Fibroblast of lung (primary cell): ENCODE results near the gene DMBX1. TPM values are rescaled to one million over a fixed set of nuclear protein-coding genes. Genes with fewer than 3 reads are reported as not detected.

Source experiments
- DNase-seq, 2 donors: peaks; one replicate each; pipeline versions ENCODE4 v3.0.0 to v3.0.0-alpha.2; 2010; ENCODE audit warnings: low read depth in 2 of 2
- H2AFZ ChIP-seq: 2 replicates; pipeline ENCODE4 v1.5.1; 2012; ENCODE audit warnings: low read length, control low read depth, inconsistent platforms
- H3K27ac ChIP-seq: 2 replicates; pipeline ENCODE4 v1.5.1; 2011; ENCODE audit warnings: low read length, control low read depth; ENCODE audit not compliant: insufficient read depth
- H3K27me3 ChIP-seq: 2 replicates; pipeline ENCODE4 v1.5.1; 2011; ENCODE audit warnings: mild to moderate bottlenecking, low read length; ENCODE audit not compliant: control insufficient read depth, insufficient read depth
- H3K36me3 ChIP-seq: 2 replicates; pipeline ENCODE4 v1.5.1; 2011; ENCODE audit warnings: low read length; ENCODE audit not compliant: control insufficient read depth, insufficient read depth
- H3K4me1 ChIP-seq: 2 replicates; pipeline ENCODE4 v1.5.1; 2011; ENCODE audit warnings: low read length; ENCODE audit not compliant: control insufficient read depth, insufficient read depth; ENCODE audit errors: extremely low read depth
- H3K4me2 ChIP-seq: 2 replicates; pipeline ENCODE4 v1.5.1; 2011; ENCODE audit warnings: low read length, control low read depth; ENCODE audit not compliant: insufficient read depth; ENCODE audit errors: extremely low read depth
- H3K4me3 ChIP-seq, 4 experiments: fragments of 200-600 bp in 1 of 4; sonication (generic) in 1 of 4; replicated peaks in 1 of 4; 2 replicates each; pipeline ENCODE4 v1.5.1; 2011 to 2016; ENCODE audit warnings: low read length in 4 of 4, low read depth in 3 of 4, mild to moderate bottlenecking in 3 of 4, control low read depth in 2 of 4, inconsistent platforms in 1 of 4, mixed read lengths in 1 of 4; ENCODE audit not compliant: insufficient read depth in 1 of 4; ENCODE audit errors: control extremely low read depth in 1 of 4
- H3K79me2 ChIP-seq: 2 replicates; pipeline ENCODE4 v1.5.1; 2012; ENCODE audit warnings: mild to moderate bottlenecking, low read length, inconsistent platforms; ENCODE audit not compliant: control insufficient read depth, insufficient read depth
- H3K9ac ChIP-seq: 2 replicates; pipeline ENCODE4 v1.5.1; 2011; ENCODE audit warnings: mild to moderate bottlenecking, low read length, control low read depth; ENCODE audit not compliant: insufficient read depth
- H3K9me3 ChIP-seq: 2 replicates; pipeline ENCODE4 v1.5.1; 2012; ENCODE audit warnings: low read depth, low read length; ENCODE audit not compliant: control insufficient read depth, insufficient read depth
- H4K20me1 ChIP-seq: 2 replicates; pipeline ENCODE4 v1.5.1; 2011; ENCODE audit warnings: low read length; ENCODE audit not compliant: control insufficient read depth, insufficient read depth; ENCODE audit errors: extremely low read depth
- EZH2 ChIP-seq: IDR thresholded peaks from 2 replicates; pipeline ENCODE4 v1.5.1; 2012; ENCODE audit warnings: low read length, control low read depth, mild to moderate bottlenecking; ENCODE audit errors: missing control alignments
- polyA minus RNA-seq: library from RNA; depleted of rRNA, polyadenylated mRNA; stranded (reverse); fragments of >200 nt; gene quantifications from 2 replicates; pipeline ENCODE4 v1.2.3, GENCODE V29; 2011; ENCODE audit warnings: low replicate concordance
- polyA plus RNA-seq, 2 donors: library from polyadenylated mRNA; depleted of rRNA in 1 of 2; stranded (reverse) in 1 of 2; unstranded in 1 of 2; fragments of >200 nt; gene quantifications; 2 replicates each; pipeline ENCODE4 v1.2.1, GENCODE V29; 2011 to 2012; ENCODE audit warnings: missing spikeins in 1 of 2
- total RNA-seq: library from RNA; depleted of rRNA; stranded (reverse); fragments of >200 nt; gene quantifications from 2 replicates; pipeline ENCODE4 v1.2.1, GENCODE V29; 2014
- TF ChIP-seq, protein P1 (sequence below), 2 donors: IDR thresholded peaks in 1 of 2; conservative IDR thresholded peaks in 1 of 2; 1 replicate in 1 of 2; 2 replicates in 1 of 2; pipeline ENCODE4 v1.5.1; 2011 to 2012; ENCODE audit warnings: low read length in 2 of 2, control low read depth in 1 of 2, inconsistent platforms in 1 of 2, low read depth in 1 of 2, mild to moderate bottlenecking in 1 of 2

The DMBX1 gene
- total RNA-seq (not detected in 2 replicates), polyA plus RNA-seq (not detected in 2 replicates), polyA minus RNA-seq (not detected in 2 replicates)
- not detected in 2 replicates for polyA plus RNA-seq (2012)

DNA sequence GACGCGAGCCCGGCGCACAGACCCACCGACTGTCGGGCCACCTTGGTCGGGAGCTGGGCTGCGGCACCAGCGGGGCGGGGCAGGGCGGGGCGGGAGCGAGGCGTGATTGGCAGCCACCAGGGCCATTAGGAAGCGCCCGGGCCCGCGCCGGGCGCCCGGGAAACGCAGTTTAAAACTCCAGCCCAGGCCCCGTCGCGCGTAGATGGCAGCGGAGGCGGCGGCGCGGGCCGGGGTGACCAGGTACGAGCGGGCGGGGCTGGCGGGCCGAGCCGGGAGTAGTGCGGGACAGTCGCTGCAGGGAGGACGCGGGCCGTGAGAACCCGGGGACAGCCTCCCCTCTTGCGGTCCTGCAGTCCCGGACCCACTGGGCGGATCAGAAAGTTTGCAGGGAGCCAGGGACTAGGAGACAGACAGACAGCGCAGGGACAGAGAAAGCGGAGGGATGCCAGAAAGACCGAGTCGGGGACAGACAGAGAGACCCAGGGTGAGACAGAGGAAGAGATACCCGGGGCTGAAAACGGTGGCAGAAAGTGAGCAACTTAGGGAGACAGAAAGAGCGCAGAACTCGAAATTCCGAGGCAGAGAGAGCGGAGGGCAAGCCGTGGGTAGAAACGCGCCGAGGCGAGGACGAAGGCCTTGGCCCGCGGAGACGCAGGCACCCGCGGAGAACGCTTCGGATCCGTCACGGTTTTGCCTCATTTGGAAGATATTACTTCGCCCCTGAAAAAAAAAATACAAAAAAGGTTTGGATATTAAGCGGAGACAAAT, at the start of gene DMBX1:
Gene DMBX1, plus strand, starts transcription at position 199 of the 768 bp plus-strand sequence. CDS start 17,175 bp downstream, outside the sequence.
- H3K4me1 ChIP-seq: no peaks in the 10 kb centered on the region
- peaks cover 70% of the 10 kb centered on the region for H3K27me3 ChIP-seq
- no peak within 1 kb of the TSS for H3K27ac ChIP-seq
- H4K20me1 ChIP-seq: peaks cover 2% of the 10 kb centered on the region
- no peaks in the 10 kb centered on the region for H3K9me3 ChIP-seq
- TF ChIP-seq, protein P1, sequence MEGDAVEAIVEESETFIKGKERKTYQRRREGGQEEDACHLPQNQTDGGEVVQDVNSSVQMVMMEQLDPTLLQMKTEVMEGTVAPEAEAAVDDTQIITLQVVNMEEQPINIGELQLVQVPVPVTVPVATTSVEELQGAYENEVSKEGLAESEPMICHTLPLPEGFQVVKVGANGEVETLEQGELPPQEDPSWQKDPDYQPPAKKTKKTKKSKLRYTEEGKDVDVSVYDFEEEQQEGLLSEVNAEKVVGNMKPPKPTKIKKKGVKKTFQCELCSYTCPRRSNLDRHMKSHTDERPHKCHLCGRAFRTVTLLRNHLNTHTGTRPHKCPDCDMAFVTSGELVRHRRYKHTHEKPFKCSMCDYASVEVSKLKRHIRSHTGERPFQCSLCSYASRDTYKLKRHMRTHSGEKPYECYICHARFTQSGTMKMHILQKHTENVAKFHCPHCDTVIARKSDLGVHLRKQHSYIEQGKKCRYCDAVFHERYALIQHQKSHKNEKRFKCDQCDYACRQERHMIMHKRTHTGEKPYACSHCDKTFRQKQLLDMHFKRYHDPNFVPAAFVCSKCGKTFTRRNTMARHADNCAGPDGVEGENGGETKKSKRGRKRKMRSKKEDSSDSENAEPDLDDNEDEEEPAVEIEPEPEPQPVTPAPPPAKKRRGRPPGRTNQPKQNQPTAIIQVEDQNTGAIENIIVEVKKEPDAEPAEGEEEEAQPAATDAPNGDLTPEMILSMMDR (conservative IDR thresholded peaks at IDR 0.05 in 1 of 2, IDR thresholded peaks at IDR 0.05 in 1 of 2; ENCODE audit: low read depth in 1 of 2, low read length in 2 of 2): no peak
- peak; percentile 87 for TF ChIP-seq EZH2
- peak within 1 kb of the TSS in 1 of 4 experiments; percentile 8 for H3K4me3 ChIP-seq
- no peak within 1 kb of the TSS for H3K9ac ChIP-seq
- no peak within 1 kb of the TSS for H2AFZ ChIP-seq
- DNase-seq: no peak
- peak within 1 kb of the TSS; percentile 32 for H3K4me2 ChIP-seq
- no peaks in the 10 kb centered on the region for H3K79me2 ChIP-seq
- no peaks in the 10 kb centered on the region for H3K36me3 ChIP-seq

DNA sequence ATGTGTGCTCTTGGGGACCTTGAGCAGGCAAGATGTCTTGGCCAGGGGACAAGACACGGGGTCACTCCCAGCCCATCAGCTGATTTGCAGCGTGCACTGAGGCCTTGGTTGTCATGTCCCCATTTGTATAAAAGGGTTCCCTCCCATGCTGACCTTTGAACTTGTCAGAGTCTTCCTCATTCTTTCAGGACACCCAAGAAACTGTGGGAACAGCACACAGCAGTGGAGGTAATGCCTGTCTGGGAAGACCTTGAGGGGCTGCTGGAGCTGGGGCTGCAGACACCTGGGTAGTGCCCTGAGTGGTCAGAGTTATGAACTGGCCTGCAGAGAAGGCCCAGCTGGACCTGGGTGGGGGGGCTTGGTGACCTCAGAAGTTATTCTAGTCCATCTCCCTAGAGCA, 49.2 kb upstream of the DMBX1 start:
- no peak for DNase-seq
- H3K9me3 ChIP-seq: no peaks in the 10 kb centered on the region
- no peak overlapping the region for H3K4me2 ChIP-seq
- no peaks in the 10 kb centered on the region for H3K27me3 ChIP-seq
- no peaks in the 10 kb centered on the region for H3K36me3 ChIP-seq
- TF ChIP-seq EZH2: no peak
- TF ChIP-seq, protein P1 (conservative IDR thresholded peaks at IDR 0.05 in 1 of 2, IDR thresholded peaks at IDR 0.05 in 1 of 2; ENCODE audit: low read depth in 1 of 2, low read length in 2 of 2): no peak
- H3K4me1 ChIP-seq: no peaks in the 10 kb centered on the region
- H3K4me3 ChIP-seq: no peak overlapping the region
- no peak overlapping the region for H2AFZ ChIP-seq
- no peaks in the 10 kb centered on the region for H3K79me2 ChIP-seq
- no peak overlapping the region for H3K27ac ChIP-seq
- no peaks in the 10 kb centered on the region for H4K20me1 ChIP-seq
- H3K9ac ChIP-seq: no peak overlapping the region

DNA sequence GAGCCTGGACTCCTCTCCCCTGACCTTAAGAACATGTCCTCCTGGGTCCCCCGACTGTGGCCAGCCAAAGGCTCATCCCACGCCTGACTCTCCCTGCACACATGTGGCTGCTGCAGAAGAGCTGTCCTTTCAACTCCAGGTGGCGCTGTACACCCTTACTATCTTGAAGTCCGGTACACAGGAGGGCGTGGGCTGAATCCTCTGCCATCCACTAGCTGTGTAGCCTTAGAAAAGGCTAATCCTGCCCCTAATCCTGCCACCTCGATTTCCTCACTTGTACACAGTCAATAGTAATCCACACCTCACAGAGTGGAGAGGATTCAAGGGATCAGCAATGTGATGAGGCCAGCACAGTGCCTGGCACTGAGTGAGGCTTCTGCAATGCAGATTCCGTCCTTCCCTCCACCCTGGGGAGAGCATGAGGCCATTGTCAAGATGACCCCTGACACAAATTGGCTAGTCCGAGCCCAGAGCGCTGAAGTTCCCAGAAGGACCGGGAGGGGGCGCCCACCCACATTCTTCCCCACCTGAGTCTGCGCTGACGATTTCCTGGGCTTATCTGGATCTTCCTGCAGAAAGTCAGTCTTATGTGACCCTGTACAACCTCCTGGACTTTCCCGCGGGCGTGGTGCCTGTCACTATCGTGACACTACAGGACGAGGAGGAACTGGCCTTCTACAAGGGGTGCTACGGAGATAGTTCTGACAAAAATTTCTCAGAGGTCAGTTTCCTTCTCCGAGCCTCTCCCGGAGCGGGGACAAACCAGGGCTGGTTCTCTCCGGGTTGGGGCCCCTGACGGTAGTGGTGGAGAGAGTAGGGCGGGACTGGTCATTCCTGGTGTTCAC, 47.1 kb upstream of the DMBX1 start:
- Histone ChIP-seq H3K79me2 (no peaks in the 10 kb centered on the region), H2AFZ (peak overlapping the region; percentile 78), H3K9me3 (no peaks in the 10 kb centered on the region), H3K27me3 (peaks cover 9% of the 10 kb centered on the region), H3K4me2 (peak overlapping the region; percentile 54), H3K27ac (no peak overlapping the region), H3K4me3 (peak overlapping the region; percentile 30 to 59 (median 40)), H3K36me3 (no peaks in the 10 kb centered on the region), H3K4me1 (no peaks in the 10 kb centered on the region), H3K9ac (no peak overlapping the region), H4K20me1 (no peaks in the 10 kb centered on the region)
- TF ChIP-seq, protein P1 (conservative IDR thresholded peaks at IDR 0.05 in 1 of 2, IDR thresholded peaks at IDR 0.05 in 1 of 2; ENCODE audit: low read depth in 1 of 2, low read length in 2 of 2): peak; percentile 66 to 89
- TF ChIP-seq EZH2: peak; percentile 40
- DNase-seq: peak; percentile 72 to 75
